Cardiac septum (tissue), 1 donor: Measurements from ENCODE around the gene ANO8. TPM values are rescaled to one million over a fixed set of nuclear protein-coding genes. Genes with fewer than 3 reads are reported as not detected.
"Not testable (repeated sequence)": the region's sequence is repeated elsewhere in the genome, so short reads cannot be mapped to it uniquely, and the experiment has no call there.

Experiments
- DNase-seq: peaks from one replicate; pipeline ENCODE4 v3.0.0-alpha.2; 2020; ENCODE audit warnings: low spot score
- intact Hi-C: fragments of 100-400 bp; cut with DNase I; formaldehyde crosslinking; loops from one replicate; pipeline ENCODE4 v1.14.0; 2022
- long read RNA-seq: library from polyadenylated mRNA; unstranded; transcript quantifications from one replicate; pipeline ENCODE4 v2.0.0, GENCODE V29; 2021
- total RNA-seq: library from RNA; stranded (reverse); fragmentation: NEBNext Ultra II Directional; extraction: Animal tissue kit (Norgen Biotek cat#: 25700); gene quantifications from one replicate; pipeline ENCODE4 v1.2.1, GENCODE V29; 2021
- donor health status: DM: no; HTN: no; CAD: no.

ANO8 gene
- 7.3 TPM for total RNA-seq
- long read RNA-seq, partial matches to known transcripts, result 1 of 3 reads
- long read RNA-seq, other reads (novel, unspliced or antisense), result 2 of 3 reads

DNA sequence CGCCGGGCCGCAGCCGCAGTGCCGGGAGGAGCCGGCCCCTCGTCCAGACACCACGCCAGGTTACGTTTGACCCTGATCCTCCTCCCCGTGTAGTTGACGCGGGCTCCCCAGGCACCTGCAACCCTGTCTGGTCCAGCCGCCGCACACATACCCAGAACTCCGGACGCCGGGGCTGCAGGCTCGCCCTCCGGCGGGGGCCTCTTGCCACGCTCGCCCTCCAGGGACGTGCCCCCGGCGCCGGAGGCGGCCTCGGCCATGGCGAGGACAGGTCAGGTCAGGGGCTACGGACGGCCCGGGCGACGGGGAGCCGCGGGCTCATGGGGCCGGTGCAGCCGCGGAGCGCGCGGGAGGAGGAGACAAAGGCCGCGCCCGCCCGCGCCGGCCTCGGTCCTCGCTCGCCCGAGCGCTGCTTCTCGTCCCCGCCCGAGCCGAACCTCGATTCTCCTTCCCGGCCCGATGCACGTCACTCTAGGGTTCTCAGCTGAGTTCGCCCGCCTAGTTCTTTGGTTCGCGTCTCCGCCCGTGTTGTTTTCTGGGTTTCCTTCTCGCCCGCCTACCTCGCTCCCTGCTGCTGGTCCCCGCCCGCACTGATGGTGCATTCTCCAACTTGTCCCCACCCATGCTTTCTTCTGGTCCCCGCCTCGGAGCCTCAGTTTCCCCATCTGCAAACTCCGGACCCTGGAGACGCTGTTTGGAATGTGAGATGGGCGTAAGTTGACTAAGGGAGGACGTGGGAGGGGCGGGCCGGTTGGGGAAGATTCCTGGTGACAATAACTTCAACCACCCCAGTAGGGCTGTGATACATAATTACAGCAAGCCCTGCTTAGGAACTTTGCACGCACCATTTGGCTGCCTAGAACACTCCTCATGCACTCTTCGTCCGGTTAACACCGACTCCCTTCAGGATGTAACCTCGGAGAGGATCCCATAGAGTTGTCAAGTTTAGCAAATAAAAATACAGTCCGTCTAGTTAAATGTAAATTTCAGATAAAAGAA lies at the start of gene ANO8:
ANO8 (minus strand) TSS at position 442 of the 996 bp plus-strand sequence; CDS start at position 257, 185 bp downstream.
- DNase-seq, result peak; percentile 97
- intact Hi-C loops, result loop anchor here (5.0 kb wide), 1 partner anchor 32 kb away; the partner anchor contains the start of gene ABHD8

- intact Hi-C loops, result no loop called here
- DNase-seq, result no peak
These were observed 45.9 kb upstream of the ANO8 start for GRCh38 chr19:17380426-17381138.

GRCh38 chr19:17379221-17379631 lies 44.6 kb upstream of the ANO8 start:
- intact Hi-C loops, result no loop called here
- DNase-seq, result no peak

DNA sequence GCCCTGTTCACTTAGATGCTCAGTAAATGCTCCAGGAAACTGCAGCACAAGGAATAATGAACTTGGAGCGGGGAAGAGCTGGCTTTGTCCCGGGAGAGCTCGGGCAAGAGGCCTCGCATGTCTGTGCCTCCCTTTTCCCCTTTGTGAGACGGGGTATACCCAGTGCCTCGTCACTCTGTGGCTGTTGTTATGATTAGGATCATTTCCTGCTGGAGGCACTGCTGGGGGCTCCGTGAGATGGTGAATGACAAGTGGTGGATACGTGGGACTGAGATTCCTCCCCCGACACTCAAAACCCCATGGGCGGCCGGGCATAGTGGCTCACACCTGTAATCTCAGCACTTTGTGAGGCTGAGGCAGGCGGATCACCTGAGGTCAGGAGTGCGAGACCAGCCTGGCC lies 43.6 kb upstream of the ANO8 start:
- DNase-seq, result no peak
- intact Hi-C loops, result no loop called here

GRCh38 chr19:17376935-17377600 lies 42.4 kb upstream of the ANO8 start, which contains the start of gene PLVAP:
PLVAP (minus strand) TSS chr19:17377342; CDS start chr19:17377288, 54 bp downstream.
- intact Hi-C loops, result no loop called here
- DNase-seq, result no peak

DNA sequence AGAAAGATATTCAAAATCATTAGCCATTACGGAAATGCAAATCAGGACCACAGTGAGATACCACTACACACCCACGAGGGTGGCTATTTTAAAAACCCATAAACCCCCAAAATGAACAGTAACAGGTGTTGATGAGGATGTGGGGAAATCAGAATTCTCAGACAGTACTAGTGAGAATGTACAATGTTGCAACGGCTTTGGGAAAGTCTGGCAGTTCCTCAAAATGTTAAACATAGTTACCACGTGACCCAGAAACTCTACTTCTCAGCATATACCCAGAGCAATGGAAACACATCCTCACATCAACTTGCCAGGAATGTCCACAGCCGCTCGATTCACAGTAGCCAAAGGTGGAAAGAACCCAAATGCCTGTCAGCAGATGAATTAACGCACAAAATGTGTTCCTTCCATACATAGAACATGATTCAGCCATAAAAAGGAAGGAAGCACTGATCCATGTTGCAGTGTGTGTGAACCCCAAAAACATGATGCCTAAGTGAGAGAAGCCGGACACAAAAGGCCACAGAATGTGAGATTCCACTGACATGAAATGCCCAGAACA lies 35.5 kb upstream of the ANO8 start:
- no peak for DNase-seq

DNA sequence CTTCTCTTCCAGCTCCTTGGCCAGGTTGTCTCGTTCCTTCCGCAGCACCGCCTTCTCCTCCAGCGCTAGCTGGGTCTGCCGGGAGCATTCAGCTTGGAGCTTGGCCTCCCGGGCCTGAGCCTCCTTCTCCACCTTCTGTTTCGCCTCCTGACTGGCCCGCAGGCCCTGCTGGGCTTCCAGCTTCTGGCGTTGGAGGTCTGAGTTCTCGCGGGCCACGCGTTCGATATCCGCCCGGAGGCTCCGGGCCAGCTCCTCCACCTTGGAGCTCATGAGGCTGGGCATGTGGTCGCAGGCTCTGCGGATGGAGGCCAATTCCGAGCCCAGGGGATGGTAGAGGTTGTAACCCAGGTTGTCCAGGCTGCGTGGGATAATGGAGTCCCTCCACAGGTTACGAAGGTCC lies 30.7 kb upstream of the ANO8 start:
- DNase-seq, result no peak
- intact Hi-C loops, result no loop called here

More for the DNA sequence above, 35.5 kb upstream of the ANO8 start:
- intact Hi-C loops, result no loop called here

- intact Hi-C loops, DNase-seq: not testable (repeated sequence)
These were observed 29.4 kb upstream of the ANO8 start for GRCh38 chr19:17363852-17364605.

DNA sequence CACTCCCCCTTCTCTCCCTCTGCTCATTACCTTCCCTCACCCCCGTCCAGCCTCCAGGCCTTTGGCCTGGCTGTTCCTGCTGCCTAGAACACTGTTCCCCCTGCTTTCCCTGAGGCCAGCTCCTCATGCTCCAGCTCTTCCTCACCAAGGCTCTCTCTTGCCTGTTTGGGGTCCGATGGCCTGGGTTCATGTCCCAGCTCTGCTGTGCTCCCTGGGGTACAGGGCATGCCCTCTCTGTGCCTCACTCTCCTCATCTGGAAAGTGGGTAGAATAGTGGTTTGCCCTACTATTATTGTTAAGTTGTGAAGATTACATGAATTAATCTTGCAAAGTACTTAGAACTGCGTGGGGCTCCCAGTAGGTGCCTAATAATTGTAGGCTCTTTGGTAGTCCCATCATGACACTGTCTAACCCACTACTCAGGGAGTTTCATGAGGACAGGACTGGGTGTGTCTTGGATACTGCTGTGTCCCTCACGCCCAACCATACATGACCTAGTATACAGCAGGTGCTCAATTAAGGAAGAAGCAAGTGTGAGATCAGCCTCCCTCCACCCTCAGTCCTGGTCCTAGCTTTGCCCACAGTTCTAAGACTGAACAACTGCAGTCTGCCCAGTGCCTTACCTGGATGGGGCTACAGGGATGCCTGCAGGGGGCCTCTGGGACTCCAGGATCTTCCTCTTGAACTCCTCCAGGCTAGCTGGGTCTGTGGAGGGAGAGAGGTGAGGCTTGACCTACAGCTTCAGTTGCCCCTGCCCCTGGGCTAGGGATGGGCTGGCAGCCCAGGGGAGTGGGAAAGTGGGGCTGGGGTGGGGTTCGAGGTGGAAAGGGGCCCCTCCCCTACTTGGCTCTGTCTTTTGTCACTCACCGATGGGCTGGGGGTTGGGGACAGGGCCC lies 25.5 kb upstream of the ANO8 start:
- intact Hi-C loops, result no loop called here
- no peak for DNase-seq

- intact Hi-C loops, result no loop called here
- no peak for DNase-seq
These were observed 23.7 kb upstream of the ANO8 start for GRCh38 chr19:17358395-17358794.

GRCh38 chr19:17357724-17358123 lies 23.1 kb upstream of the ANO8 start:
- intact Hi-C loops, result no loop called here
- DNase-seq, result no peak

- intact Hi-C loops, result no loop called here
These were observed 22.5 kb upstream of the ANO8 start for GRCh38 chr19:17357078-17357666.

GRCh38 chr19:17353386-17353785 lies 18.7 kb upstream of the ANO8 start:
- intact Hi-C loops, result no loop called here
- DNase-seq, result no peak

More at GRCh38 chr19:17357078-17357666, 22.5 kb upstream of the ANO8 start:
- DNase-seq, result no peak

DNA sequence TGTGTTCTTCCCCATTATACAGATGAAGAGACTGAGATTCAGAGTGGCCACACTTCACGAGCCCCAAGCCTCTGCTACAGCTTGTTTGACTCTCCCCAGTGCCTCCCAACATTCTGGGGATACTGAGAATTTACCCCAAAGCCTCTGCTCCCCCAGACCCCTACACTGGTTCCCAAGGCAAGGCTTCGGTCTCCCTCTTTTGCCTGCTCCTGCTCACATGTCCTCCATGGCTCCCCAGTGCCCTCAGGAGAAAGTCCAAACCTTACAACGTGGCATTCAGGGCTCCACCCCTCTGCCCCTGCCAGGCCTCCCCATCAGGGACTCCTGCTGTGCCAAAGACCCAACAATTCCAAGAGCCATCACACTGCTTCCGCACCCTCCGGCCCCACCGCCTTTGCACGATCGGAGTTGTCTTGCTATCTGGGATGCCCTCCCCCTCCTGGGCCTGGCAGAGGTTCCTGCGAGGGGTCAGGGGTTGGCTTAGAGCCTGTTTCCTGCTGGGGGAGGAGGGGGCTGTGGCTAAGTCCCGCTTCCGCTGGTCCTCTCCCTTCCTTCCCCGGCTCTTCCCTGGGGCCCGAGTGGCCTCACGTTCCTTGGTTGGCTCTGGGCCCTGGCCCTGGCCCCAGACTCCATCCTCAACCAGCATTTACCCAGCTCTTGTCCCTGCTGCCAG lies 18.1 kb upstream of the ANO8 start:
- no peak for DNase-seq
- intact Hi-C loops, result no loop called here

DNA sequence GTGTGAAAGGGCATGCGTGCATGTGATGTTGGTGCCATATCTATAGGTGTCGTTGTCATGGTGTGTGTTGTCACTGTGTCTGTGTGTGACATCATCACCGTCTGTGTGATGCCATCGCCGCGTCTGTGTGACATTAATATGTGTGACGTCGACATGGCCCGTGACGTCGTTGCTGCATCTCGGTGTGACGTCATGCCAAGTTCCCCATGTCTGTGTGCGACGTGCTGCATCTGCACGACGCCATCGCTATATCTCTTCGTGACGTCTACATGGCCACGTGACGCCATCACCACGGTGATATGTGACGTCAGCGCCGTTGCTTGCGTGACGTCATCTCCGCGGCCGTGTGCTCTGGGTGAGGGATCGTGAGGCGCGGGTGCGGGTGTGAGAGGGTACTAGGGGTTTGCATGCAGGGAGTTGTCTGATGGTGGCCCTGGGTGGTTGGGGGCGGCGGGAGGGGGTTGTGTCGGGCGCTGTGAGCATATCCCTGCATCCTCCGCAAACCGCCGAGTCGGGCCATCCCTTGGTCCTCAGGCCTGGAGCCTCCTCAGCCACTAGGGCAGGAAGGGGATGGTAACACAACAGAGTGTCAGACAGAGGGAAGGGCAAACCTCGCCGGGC lies 17.3 kb upstream of the ANO8 start:
- intact Hi-C loops, result no loop called here
- DNase-seq, result no peak

- intact Hi-C loops, result loop anchor here (5.0 kb wide), 1 partner anchor 119 kb away; no protein-coding TSS in a partner anchor
These were observed 14.0 kb upstream of the ANO8 start for GRCh38 chr19:17348700-17349099.

More at GRCh38 chr19:17348700-17349099, 14.0 kb upstream of the ANO8 start:
- DNase-seq, result peak; percentile 86
